ENCODE results near the gene ZYX.

- TF ChIP-seq REST (IDR thresholded peaks at IDR 0.05; ENCODE audit: borderline replicate concordance) (no peak), EP300 (conservative IDR thresholded peaks at IDR 0.05; ENCODE audit: poor library complexity, severe bottlenecking) (no peak)
- TF ChIP-seq, protein P1, sequence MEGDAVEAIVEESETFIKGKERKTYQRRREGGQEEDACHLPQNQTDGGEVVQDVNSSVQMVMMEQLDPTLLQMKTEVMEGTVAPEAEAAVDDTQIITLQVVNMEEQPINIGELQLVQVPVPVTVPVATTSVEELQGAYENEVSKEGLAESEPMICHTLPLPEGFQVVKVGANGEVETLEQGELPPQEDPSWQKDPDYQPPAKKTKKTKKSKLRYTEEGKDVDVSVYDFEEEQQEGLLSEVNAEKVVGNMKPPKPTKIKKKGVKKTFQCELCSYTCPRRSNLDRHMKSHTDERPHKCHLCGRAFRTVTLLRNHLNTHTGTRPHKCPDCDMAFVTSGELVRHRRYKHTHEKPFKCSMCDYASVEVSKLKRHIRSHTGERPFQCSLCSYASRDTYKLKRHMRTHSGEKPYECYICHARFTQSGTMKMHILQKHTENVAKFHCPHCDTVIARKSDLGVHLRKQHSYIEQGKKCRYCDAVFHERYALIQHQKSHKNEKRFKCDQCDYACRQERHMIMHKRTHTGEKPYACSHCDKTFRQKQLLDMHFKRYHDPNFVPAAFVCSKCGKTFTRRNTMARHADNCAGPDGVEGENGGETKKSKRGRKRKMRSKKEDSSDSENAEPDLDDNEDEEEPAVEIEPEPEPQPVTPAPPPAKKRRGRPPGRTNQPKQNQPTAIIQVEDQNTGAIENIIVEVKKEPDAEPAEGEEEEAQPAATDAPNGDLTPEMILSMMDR (IDR thresholded peaks at IDR 0.05; ENCODE audit: poor library complexity, severe bottlenecking) = no peak
These were observed 52.6 kb downstream of the ZYX start for GRCh38 chr7:143433759-143434158.
